ENCODE measurements around the gene HAS3.
"Not testable (repeated sequence)": the region's sequence is repeated elsewhere in the genome, so short reads cannot be mapped to it uniquely, and the experiment has no call there.

HAS3 gene

GRCh38 chr16:69145658-69146057, 40.2 kb downstream of the HAS3 start:
- no peak for DNase-seq

DNA sequence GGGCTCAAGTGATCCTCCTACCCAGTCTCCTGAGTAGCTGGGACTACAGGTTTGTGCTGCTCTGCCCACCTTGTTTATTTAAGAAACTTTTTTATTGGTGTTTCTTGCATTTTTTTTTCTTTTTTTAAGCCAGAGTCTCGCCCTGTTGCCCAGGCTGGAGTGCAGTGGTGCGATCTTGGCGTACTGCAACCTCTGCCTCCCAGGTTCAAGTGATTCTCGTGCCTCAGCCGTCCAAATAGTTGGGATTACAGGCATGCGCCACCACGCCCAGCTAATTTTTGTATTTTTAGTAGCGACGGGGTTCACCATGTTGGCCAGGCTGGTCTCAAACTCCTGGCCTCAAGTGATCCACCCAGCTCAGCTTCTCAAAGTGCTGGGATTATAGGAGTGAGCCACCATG, 44.2 kb downstream of the HAS3 start:
- not testable (repeated sequence) for DNase-seq

DNA sequence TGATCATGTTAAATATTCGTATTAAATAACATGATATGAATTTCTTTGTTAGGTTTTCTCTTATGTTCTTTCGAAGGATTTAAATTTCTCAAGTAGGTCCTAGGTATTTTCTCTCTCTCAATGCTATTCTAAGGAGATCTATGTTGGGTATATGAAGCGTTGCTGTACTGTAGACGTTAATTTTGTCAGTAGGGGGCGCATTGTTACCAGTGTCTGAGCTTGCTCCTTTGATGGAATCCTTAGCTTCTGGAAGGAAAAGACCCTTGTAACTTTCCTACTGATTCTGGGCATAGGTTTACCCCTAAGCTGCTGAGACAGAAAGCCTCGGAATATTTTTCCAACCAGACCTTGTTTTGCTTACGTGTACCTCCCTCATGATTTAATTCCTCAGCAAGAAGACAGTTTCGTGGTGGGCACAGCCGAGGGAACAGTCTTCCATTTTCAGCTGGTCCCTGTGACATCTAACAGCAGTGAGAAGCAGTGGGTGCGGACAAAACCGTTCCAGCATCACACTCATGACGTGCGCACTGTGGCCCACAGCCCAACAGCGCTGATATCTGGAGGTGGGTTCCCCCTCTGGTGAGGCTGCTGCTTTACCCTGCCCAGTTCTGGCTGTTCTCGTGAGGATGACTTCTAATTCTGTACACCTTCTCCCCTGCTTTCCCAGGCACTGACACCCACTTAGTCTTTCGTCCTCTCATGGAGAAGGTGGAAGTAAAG, 44.9 kb downstream of the HAS3 start:
- peak; percentile 32 for DNase-seq

DNA sequence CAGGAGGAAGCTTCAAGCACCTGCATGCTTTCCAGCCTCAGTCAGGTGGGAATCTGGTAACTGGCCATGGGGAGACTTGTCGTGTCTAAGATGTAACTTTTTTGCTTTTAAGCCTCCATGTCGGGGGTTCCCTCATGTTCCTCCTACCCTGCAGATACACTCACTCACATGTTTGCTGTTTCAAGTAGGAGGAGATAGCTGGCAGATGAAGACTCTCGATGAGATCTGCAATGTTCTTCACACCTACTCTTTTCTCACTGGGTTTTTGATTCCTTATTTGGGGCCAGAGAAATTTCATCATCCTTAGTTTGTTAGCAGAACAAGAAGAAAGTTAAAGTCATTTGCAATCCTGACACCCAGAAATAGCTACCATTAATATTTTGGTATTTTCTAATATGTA, 51.7 kb downstream of the HAS3 start:
- no peak for DNase-seq

DNA sequence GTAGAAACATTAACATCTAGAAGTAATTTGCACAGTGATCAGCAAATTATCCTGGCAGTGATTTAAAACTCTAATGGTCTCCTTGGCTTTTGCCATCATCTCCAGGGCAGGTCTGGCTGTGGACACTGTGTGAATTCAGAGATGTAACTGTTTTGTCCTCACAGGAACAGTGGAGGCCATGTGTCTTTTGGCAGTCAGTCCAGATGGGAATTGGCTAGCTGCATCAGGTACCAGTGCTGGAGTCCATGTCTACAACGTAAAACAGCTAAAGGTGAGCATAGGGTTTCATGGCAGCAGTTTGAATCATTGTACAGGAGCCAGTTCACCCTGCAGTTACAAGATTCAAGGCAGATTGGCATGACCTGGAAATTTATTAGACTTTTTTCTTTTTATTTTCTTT, 54.7 kb downstream of the HAS3 start:
- no peak for DNase-seq

DNA sequence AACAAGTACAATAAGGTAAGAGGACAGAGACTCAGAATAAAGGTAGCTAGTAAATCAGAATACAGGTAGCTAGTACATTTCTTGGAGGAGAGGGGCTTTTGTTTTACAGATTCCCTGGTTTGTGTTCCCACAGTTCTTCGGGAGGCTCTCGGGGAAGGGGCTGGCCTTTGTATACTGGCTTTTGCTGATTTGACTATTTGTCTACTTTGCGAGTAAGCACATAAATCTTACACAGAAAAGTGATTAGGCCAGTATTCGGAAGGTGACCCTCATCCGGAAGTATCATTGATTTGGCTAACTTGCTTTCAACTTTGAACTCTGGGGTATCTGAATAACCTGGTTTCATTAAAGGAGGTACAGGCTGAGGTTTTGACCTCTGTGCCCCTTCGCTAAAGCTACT, 60.1 kb downstream of the HAS3 start:
- no peak for DNase-seq

DNA sequence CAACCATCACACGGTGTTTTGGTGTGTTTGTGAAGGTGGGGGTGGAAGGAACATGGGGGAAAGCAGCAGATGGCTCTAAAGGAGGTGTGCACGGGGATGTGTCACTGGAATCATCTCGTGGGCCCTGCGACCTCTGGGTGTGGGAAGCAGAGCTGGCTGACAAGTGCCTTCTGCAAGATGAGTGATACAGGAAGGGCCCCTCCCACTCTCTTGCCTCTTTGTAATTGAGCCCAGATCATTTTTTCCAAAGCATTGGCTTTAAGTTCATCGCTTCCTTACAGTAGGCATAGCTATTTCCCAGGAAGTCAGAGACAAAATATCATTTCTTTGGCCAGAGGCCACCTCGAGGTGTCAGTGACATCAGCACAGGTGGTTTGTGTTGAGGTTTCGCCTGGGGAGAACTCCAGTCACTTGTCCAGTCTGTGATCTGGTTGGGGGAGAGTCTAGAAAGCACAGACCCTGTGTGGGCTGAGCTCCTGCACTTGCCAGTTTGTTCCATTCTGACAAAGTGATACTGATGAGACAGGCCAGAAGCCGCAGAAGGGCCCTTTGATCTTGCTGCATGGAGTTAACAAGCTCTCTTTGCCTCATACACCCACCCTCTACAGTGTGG, 60.9 kb downstream of the HAS3 start:
- peak; percentile 71 for DNase-seq

GRCh38 chr16:69166946-69167930, 61.8 kb downstream of the HAS3 start:
- DNase-seq: no peak
